ENCODE results near the gene HEATR3. TPM values are rescaled to one million over a fixed set of nuclear protein-coding genes. Genes with fewer than 3 reads are reported as not detected.

HEATR3 gene
- total and polyA plus RNA-seq, 11 donors: 2.4 to 21.2 (median 11.8) TPM

DNA sequence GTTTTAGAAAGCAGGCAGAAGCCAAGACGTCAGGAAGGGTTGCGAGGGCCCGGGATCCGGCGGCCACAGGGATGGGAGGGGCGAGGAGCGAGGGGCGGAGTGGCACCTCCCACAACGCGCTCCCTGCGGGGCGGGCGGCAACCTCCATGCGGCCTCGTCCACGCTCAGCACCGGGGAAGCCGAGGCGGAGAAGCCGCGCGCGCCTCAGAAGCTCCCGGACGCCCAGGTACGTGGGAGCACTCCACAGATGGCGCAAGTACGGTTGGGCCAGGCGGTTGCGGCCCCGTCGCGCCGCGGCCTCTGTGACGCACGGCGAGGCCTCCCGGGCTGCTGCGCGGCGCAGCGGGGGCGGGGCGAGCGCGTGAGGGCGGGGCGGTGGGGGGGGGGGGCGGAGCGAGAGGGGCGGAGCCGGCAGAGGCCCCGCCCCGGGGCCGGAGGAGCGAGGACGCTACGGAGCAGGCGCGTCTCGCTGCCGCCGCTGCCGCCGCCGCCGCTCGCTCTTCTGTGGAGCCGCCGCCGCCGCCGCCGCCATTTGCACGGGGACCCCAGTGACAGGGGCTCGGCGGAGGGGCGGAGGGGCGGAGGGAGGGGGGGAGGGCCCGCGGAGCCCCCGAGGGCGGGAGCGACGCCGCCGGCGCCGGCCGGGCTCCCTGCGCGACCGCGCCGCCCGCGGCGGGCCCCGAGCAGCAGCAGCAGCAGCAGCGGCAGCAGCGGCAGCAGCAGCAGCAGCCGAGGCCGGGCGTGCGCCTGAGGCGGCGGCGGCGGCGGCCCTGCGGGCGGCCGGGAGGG lies 87.2 kb downstream of the HEATR3 start, which contains the start of gene TENT4B:
Gene TENT4B, plus strand, starts transcription at position 500 of the 789 bp plus-strand sequence. CDS start 316 bp downstream, outside the sequence.
- intact Hi-C loops (cut with DNase I): loop anchor here (1.0 to 10.0 kb wide), 10 partner anchors 52 to 214 kb away; partner anchors contain the start of genes HEATR3 (in 7 of the 10) and BRD7 (in 1 of the 10)
- WGBS, 4 donors: 0 to 1% (median 1%) methylated on average over 40 to 108 of the region's 114 CpGs

GRCh38 chr16:50153596-50154419 lies 88.0 kb downstream of the HEATR3 start:
- DNase-seq: peak; percentile 21 to 75 (median 36)
- no peak for TF ChIP-seq POLR2A (IDR thresholded peaks at IDR 0.05)
- TF ChIP-seq, protein P1, sequence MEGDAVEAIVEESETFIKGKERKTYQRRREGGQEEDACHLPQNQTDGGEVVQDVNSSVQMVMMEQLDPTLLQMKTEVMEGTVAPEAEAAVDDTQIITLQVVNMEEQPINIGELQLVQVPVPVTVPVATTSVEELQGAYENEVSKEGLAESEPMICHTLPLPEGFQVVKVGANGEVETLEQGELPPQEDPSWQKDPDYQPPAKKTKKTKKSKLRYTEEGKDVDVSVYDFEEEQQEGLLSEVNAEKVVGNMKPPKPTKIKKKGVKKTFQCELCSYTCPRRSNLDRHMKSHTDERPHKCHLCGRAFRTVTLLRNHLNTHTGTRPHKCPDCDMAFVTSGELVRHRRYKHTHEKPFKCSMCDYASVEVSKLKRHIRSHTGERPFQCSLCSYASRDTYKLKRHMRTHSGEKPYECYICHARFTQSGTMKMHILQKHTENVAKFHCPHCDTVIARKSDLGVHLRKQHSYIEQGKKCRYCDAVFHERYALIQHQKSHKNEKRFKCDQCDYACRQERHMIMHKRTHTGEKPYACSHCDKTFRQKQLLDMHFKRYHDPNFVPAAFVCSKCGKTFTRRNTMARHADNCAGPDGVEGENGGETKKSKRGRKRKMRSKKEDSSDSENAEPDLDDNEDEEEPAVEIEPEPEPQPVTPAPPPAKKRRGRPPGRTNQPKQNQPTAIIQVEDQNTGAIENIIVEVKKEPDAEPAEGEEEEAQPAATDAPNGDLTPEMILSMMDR (IDR thresholded peaks at IDR 0.05): no peak

More for the DNA sequence above, 87.2 kb downstream of the HEATR3 start, which contains the start of gene TENT4B:
- H3K27ac ChIP-seq: peak within 1 kb of the TSS; percentile 89 to 99 (median 96)
- H3K4me3 ChIP-seq: peak within 1 kb of the TSS; percentile 67 to 98 (median 86)
- peak in 1 of 2 donors; percentile 74 for TF ChIP-seq POLR2A (IDR thresholded peaks at IDR 0.05)
- TF ChIP-seq, protein P1 (IDR thresholded peaks at IDR 0.05): no peak
- H3K4me1 ChIP-seq: peaks cover 0 to 40% (median 20%) of the 10 kb centered on the region in 12 donors
- DNase-seq: peak; percentile 90 to 94 (median 91)
- ATAC-seq: peak; percentile 80 to 95 (median 94)
- no peaks in the 10 kb centered on the region for H3K9me3 ChIP-seq
- no peaks in the 10 kb centered on the region for H3K36me3 ChIP-seq
- no peaks in the 10 kb centered on the region for H3K27me3 ChIP-seq

GRCh38 chr16:50154420-50154950 lies 88.7 kb downstream of the HEATR3 start:
- no peak for TF ChIP-seq POLR2A (IDR thresholded peaks at IDR 0.05)
- TF ChIP-seq, protein P1 (IDR thresholded peaks at IDR 0.05): no peak
- Histone ChIP-seq H3K4me3 (peak overlapping the region; percentile 66 to 96 (median 85)), H3K9me3 (no peaks in the 10 kb centered on the region), H3K4me1 (peaks cover 3 to 48% (median 25%) of the 10 kb centered on the region in 12 donors), H3K36me3 (no peaks in the 10 kb centered on the region), H3K27ac (peak overlapping the region in 11 of 12 donors; percentile 75 to 99 (median 89)), H3K27me3 (no peaks in the 10 kb centered on the region)
- WGBS, 4 donors: 10 to 16% (median 12%) methylated on average over 10 of the region's 10 CpGs
- DNase-seq (peak in 2 of 5 donors; percentile 28 to 37), ATAC-seq (peak in 1 of 4 donors; percentile 19)
- intact Hi-C loops (cut with DNase I): loop anchor here in 8 of 10 donors (2.0 to 10.0 kb wide), 7 partner anchors 50 to 213 kb away; partner anchors contain the start of genes HEATR3 (in 6 of the 8) and BRD7 (in 1 of the 8)

More at GRCh38 chr16:50153596-50154419, 88.0 kb downstream of the HEATR3 start:
- H3K36me3 ChIP-seq: no peaks in the 10 kb centered on the region
- H3K4me1 ChIP-seq: peaks cover 3 to 47% (median 24%) of the 10 kb centered on the region in 12 donors
- H3K27me3 ChIP-seq: no peaks in the 10 kb centered on the region
- peak overlapping the region in 11 of 12 donors; percentile 75 to 99 (median 89) for H3K27ac ChIP-seq
- no peaks in the 10 kb centered on the region for H3K9me3 ChIP-seq
- peak overlapping the region; percentile 66 to 96 (median 85) for H3K4me3 ChIP-seq
- 0 to 1% (median 1%) methylated on average over 33 to 89 of the region's 89 CpGs for WGBS, 4 donors
- peak in 2 of 4 donors; percentile 1 to 4 for ATAC-seq
- intact Hi-C loops (cut with DNase I): loop anchor here in 9 of 10 donors (2.0 to 10.0 kb wide), 9 partner anchors 51 to 213 kb away; partner anchors contain the start of genes HEATR3 (in 7 of the 9) and BRD7 (in 1 of the 9)

Data from heart left ventricle (tissue), 16 donors.